ENCODE data around the gene CHDH.

CHDH gene

DNA sequence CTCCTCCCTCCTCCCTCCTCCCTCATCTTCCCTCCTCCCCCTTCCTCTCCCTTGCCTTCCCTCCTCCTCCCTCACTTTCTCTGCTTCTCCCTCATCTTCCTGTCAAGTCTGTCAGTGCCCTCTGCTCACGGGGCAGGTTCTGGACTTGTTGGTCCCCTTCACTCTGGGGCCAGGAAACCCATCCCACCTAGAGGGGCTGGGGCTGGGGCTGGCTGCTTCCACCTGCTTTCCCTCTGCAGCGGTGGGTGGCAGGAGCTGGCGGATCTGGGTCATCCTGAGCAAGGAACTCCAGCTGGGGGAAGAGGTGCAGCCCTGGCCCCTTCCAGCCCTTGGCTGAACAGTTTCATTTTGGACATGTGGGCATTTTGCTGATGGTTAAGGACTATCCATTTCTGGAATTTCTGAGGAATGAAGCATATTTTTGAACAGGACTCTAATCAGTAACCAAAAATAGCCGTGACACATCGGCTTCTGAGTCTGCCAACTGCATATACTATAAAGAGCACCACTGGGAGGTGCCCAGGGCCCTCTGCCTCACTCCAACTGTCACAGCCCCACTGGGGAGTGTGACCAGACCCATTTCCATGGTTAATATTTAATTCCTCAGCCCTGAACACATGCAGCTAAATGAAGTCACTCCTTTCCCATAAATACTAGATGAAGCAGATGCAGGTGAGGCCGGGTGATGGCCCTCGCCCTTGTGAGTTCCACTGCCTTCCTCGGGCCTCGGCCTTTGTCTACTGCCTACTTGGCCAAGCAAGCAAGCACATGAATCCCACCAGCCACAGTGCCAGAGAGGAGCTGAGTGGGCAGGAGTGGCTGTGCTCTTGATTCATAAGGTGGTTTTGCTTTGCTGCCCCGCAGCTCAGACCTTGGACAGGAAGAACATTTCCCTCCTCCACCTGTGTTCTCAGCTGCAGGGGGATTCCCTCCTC, 39.8 kb downstream of the CHDH start:
- no peak for DNase-seq

DNA sequence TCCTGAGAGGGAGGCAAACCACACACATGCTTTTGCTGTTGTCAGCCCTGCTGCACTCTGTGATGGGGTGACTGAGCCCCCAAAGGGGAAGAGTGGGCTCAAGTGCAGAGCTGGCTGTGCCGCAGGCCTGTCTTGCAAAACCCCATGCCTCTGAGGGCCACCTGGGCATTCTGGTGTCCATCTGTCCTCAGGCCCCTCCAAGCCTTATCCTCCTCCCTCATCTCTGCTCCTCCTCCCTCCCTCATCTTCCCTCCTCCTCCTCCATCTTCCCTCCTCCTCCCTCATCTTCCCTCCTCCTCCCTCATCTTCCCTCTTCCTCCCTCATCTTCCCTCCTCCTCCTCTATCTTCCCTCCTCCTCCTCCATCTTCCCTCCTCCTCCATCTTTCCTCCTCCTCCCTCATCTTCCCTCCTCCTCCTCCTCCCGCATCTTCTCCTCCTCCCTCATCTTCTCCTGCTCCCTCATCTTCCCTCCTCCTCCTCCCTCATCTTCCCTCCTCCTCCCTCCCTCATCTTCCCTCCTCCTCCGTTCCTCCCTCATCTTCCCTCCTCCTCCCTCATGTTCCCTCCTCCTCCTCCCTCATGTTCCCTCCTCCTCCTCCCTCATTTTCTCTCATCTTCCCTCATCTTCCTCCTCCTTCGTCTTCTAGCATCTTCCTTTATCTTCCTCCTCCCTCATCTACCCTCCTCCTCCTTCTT, 40.6 kb downstream of the CHDH start:
- no peak for DNase-seq

DNA sequence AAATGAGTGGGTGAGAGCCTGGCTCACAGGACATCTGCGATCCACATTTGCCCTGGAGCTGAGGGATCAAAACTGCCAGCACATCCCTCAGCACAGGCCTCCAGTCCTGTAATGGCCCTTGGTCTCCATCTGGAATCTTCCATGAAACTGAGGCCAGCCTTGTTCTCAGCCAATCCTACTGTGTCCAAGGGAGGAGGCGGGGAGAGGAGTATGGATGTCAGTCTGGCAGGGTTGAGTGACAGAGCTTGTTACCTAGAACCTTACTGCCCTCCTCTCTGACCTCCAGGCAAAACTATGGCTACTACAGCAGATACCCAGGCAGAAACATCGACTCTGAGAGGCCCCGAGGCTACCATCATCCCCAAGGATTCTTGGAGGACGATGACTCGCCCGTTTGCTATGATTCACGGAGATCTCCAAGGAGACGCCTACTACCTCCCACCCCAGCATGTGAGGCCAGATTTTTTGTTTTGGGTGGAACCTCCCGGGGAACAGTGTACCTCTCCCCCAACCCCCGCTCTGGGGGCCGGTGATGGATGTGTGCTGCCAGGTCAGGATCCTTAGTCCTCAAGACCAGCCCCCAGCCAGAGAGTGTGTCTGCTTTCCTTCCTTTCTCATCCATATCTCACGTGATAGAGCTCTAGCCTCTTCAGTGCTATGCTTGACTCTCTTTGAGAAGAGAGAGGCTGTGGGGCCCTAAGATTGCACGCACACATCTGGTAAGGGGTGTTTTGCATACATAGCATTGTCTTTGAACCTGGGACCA, 41.3 kb downstream of the CHDH start:
- DNase-seq: no peak

DNA sequence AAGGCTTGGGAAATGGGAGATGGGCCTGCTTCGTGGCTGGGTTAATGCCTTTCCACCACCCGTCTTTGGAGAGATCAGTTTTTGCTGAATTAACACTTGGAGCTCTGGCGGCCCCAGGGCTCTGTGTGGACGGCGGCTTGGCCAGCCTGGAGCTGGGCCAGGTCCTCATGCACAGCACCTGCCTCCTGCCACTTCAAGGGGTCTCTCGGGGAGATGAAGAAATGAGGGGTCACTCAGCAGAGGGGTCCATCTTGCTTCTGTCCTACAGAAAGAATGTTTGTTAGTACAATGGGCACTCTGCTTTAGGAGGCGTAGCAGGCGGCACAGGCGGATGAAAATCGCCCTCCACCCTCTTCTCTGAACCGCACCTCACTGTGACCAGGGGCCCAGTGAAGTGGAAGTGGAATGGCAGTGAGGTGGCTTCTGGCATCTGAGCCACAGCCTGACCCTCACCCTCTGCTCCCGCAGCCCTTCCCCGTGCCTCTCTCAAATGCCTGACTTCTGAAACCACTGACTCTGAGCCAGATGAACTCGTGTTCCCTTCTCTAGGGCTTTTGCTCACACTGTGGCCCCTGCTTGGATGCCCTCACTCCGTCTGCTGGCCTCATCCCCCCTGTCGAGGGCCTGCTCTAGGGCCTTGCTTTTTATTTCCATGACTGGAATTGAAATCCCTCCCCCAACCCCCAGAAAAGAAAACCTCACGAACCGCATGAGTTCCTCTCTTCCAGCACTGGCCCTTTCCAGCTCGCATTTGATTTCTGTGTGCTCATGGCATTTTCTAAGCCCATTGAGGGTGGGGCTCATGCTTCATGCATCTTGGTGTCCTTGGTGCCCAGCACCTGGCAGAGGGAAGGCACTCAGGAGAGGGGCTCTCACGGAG, 42.2 kb downstream of the CHDH start:
- no peak for DNase-seq

DNA sequence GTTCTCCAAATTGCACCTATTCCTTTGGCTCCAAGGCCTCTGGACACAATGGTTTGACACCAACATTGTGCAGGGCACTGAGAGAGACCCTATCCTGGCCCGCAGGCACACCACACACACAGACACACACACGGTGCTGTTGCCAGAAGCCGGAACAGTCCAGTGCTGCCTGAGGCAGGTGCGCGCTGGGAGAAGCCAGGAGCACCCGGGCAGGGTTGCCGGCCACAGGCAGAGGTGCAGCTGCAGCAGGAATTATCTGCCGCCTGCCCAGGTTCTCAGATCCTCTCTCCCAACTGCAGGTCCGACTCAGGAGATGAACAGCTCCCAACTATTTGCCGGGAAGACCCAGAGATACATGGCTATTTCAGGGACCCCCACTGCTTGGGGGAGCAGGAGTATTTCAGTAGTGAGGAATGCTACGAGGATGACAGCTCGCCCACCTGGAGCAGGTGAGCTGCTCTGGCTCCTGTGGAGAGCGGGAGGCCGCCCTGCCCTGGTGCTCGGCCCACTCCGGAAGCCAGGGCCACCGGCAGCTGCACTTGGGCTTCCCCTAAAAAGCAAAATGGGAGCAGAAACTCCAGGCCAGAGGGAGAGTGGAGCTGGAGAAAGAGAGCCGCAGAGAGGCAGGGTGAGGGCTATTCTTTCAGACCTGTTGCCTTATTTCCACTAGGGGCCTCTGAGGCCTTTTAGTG, 42.9 kb downstream of the CHDH start:
- no peak for DNase-seq

DNA sequence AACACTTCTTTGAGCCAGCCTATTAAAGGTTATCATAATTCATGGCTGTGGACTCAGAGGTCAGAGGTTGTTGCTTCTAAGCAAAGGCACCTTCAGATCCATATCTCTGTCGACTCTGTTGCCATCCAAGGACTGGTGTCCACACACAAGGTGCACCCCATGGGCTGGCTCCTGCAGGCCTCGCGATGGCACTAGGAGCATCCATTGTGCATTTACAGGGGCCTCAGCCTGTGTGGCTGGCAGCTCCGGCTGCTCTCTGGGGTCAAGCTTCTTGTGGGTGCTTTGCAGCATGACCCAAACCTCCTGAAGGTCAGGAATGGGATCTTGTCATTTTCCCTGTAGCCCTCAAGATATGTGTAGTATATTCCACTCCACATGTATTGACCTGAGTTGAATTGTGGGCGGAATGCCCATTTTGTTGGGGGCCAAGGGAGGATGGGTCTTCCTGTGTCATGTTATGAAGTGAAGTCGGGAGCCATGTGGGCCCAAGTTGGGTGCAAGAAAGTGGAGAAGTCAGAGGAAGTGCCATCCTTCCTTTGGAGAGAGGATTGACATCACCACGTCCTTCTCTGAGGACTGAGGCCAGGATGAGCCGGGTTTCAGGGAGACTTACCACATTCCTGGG, 43.9 kb downstream of the CHDH start:
- no peak for DNase-seq

DNA sequence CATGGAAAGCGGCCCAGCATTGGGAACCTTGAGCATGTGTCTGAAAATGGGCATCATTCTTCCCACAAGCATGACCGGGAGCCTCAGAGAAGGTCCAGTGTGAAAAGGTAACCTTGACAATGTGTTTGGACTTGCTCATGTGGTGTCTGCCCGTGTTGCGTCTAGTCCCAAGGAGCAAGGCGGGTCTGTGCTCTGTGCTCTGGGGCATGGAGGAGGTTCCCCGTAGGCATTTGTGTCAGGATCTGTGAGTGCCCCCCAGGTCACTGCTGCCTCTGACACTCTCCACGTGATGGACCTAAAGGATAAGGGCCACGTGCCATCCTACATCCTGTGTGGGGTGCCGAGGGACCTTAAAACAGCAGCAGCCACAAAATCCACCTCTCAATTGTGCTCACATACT, 44.9 kb downstream of the CHDH start:
- DNase-seq: no peak

DNA sequence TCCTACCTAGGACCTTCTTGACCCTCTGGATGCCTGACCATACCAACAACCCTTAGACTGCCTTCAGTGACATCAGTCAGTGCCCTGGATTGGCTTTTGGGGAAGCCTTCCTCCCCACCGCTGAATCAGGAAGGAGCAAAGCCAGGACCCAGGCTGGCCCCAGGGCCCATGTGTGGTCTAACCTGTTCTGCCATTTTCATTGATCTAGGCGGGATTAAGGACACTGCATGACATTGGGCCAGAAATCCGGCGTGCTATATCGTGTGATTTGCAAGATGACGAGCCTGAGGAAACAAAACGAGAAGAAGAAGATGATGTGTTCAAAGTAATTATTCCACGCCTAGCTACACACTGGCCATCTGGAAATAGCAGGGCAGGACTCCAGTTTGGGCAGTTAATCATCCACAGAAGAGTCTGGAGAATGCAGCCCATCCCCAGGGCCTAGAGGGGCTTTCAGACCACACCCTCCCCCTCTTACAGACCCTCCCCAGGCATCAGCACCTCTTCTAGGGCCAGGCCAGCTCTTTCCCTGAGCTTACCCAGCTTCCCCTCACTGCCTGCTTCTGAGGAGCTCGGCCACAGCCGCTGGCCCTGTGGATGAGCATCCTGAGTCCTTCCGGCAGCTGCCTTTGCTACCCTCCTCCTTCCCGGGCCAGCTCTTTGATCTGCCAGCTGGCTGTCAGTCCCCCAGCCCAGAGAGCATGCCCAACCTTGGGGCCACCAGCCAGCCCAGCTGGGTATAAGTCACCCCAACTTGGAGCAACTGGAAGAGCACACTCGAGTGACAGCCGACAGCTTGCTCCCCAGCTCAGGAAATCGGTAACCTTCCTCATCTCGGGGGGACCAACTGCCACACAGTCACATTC, 45.9 kb downstream of the CHDH start:
- DNase-seq: no peak

DNA sequence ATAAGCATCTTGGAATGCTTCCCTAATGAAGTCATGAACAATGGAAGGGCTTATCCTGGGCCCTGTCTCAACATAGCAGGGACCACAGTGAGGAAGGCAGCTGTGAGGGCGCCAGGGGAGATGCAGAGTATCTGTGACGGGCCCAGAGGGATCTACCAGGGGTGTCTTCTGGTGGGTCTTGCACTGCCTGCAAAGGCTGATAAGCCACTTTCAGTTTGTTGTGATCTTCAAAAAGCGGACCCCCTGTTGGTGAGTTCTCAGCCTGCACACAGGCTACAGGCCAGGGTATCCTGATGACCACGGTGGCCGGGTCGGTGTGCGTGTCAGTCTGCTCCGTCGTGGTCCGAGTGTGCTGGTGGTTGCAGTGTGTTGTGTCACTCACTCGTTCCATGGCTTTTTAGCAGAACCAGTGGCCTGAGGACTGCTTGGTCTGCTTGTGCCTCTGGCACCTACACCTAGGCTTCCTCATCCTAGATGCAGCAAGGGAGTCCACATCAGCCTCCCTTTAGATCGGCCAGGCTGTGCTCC, 46.8 kb downstream of the CHDH start:
- no peak for DNase-seq

DNA sequence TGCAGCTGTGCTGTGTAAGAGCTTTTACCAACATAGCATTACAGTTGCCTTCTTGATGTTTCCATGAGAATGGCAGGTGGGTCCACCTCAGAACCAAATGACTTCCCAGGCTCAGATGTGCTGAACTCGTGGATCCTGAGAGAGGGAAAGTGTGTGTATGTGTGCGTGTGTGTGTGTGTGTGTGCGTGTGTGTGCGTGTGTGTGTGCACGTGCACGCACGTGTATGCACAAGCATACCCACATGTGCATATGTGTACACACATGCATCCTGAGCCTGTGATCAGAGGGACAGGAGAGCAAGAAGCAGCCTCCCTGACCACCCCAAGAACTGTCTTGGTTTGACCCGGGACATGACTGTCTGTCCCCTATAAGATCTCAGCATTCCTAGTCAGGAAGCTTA, 48.1 kb downstream of the CHDH start:
- DNase-seq: no peak

DNA sequence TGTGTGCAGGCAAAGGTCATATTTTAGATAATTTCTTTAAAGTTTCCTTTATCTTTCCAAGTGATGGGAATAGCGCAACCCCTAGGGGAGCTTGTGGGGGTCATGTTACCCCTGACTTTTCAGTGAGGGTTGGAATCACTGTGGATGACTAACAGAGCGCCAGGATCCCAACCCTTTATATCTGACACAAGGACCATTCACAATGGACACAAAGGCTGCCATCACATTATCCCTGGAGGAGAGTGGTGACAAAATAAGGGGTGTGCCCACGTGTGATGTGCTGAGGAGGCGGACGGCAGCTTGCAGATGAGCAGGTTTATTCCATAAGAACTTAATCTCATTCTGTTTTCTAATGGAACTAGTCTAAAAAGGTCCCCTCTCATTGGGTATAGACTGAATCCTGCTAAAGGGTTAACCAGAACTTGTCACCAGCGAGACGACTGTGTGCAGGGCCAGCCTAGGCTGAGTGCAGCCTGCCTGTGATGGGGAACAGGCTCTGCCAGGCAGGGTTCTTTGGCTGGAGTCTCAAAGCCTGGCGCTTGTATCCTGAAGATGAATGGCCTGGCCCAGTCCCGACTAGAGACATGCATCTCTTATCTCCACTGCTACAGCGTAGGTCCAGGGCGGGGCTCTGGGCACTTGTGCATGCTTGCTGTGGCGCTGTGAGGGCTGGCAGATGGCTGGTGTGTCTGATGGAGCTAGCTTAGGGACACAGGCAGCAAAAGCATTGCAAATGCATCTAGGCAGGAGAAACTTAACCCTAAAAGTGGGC, 50.2 kb downstream of the CHDH start:
- peak; percentile 9 for DNase-seq

DNA sequence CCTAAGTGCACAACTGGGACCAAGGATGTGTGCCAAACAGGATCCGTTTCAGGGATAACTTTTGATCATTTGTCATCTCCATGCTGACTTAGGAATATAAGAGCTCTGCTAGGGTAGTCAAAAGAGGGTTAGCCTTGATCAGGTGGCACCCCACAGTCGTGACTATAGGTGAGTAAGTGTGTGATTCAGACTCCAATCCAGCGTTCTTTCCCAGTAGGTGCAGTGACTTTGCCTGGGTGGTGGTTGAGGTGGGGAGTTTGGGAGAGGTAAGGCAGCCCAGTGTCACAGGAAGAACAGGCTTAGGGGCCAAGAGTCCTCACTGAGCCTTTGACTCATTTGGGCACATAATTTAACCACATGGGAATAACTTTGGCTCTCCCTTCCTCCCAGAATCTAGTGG, 51.0 kb downstream of the CHDH start:
- DNase-seq: no peak

DNA sequence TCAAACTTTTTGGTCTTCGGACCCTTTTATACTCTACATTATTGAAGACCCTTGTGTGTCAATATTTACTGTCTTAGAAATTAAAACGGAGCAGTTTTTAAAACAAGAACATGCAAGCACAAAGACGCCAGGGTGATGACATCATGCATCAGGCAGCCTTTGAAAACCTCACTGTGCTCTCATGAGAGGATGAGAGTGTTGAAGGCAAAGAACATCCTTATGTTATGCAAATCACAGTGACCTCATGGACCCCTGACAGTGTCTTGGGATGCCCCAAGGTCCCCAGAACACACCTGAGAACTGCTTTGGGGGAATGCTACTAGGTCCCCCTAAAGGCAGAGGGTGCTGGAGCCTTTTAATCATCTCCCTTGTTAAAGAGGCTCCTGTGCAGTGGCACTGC, 51.6 kb downstream of the CHDH start:
- DNase-seq: no peak

DNA sequence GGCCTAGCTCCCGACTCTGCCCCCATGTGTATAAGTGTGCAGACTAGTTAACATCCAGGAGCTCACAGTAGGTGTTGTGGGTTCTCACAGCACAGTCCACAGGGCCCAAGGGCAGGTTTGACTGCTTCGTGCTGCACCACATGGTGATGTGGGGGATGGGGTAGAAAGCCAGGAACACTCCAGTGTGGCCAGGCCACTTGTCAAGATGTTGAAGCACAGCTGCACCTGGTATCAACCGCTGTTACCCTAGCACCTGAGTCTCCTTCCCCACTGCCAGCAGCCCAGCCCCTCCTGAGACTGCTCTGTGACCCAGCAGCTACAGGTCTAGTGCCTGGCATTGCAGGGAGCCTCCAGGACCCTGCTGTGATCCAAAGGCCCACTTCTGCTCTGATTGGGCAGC, 53.4 kb downstream of the CHDH start:
- no peak for DNase-seq

DNA sequence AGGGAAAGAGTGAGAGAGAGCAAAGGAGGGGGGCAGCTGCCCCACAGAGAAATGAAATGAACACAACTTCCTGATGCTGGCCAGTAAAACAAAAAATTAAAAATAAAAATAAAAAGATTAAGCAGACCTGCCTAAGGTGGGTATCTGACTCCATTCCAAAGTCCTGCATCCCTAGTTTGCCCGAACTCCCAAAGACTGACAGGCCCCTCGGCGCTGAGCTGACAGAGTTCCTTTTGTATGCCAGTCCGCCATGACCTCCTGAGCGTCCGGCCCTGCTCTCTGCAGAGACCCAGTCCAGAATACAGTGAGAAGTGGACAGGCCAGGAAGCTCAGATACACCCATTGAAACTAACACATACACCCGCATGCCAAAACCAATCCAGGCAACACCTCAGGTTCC, 54.9 kb downstream of the CHDH start:
- no peak for DNase-seq

DNA sequence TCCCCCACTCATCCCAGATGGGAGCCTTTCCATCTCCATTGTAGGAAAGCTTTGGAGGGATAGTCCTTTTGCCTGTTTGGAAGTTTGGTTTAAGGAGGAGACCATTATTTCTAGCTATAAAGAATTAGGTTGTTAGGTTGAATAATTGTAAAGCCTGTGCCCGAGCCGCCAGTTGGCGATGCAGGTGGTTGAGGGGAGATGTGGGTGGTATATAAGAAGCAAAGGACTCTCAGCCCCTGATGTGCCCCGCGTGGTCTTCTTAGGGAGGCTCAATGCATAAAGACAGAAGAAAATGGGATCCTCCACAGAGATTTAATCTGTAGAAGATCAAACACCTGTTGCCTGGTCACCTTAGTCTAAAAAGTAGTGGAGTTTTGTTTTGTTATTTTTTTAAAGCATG, 55.7 kb downstream of the CHDH start:
- DNase-seq: no peak

DNA sequence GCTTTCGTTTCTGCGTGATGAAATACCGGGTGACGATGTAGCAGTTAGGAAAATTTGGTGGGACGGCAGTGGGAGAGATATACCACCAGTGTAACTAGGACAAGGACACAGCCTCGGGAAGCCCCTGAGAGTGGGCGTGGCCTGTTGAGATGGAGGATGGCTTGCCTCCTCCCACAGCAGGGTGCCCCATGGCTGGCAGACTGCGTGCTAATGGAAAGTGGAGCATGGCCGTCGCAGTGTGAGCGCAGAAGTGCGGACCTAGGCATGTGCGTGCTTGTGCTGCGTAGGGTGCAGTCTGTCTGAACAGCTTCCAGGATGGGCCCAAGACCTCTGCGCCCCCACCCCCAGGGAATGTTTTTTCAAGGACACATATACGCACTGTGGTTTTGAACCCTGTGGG, 56.8 kb downstream of the CHDH start:
- no peak for DNase-seq

DNA sequence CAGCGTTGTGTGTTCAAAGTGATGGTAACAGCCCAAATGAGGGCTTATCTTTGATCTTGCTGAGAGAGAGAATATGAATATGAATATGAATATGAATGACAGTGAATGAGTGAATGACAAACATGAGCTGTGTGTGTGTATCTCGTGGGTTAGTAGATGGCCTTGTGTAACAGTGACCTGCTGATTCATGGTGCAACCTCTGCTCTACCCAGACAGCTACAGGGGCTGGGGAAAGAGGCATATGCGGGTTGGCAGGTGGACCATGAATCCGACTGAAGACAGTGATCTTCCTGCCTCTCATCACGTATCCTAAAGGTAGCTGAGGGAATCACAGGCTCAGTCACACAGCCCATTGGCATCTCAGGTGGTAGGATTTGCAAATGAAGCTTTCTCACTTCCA, 58.2 kb downstream of the CHDH start:
- no peak for DNase-seq

DNA sequence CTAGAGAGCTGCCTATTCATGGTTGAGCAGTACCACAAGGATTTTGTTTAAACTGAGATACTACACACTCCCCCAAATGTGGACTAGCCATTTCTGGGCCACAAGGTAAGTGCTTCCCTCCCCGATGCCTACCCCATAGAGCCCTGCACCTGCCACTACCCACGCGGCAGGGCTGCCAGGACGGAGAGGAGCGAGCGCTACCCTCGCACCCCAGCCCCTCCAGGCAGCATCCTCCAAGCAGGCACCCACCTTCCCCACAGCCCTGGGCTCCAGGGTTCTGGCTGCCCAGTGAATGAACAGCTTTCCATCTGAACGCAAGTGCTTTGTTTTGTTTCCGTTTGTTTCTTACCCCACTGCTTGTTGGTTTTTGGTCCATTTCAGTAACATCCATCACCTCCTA, 59.2 kb downstream of the CHDH start:
- DNase-seq: no peak

All from NCI-H2227 treated with DMSO at 0.1 percent for 48 hours (cell line).